Suprapubic skin (tissue), 4 donors: ENCODE data around the gene ATE1.

Experiments
- CTCF ChIP-seq, 2 donors: fragments of 200-600 bp in 1 of 2; fragments of 450-650 bp in 1 of 2; sonication (generic) in 1 of 2; IDR thresholded peaks; one replicate each; pipeline ENCODE4 v1.5.1; 2016 to 2019; ENCODE audit warnings: antibody characterized with exemption in 2 of 2, mild to moderate bottlenecking in 1 of 2, moderate library complexity in 1 of 2
- EP300 ChIP-seq: sonication (generic); formaldehyde crosslinking; IDR thresholded peaks from one replicate; pipeline ENCODE4 v1.6.1; 2017; ENCODE audit warnings: antibody characterized with exemption
- POLR2AphosphoS5 ChIP-seq, 3 donors: sonication (generic); formaldehyde crosslinking; IDR thresholded peaks; one replicate each; pipeline ENCODE4 v1.6.1; 2017; ENCODE audit warnings: antibody characterized with exemption in 3 of 3

DNA sequence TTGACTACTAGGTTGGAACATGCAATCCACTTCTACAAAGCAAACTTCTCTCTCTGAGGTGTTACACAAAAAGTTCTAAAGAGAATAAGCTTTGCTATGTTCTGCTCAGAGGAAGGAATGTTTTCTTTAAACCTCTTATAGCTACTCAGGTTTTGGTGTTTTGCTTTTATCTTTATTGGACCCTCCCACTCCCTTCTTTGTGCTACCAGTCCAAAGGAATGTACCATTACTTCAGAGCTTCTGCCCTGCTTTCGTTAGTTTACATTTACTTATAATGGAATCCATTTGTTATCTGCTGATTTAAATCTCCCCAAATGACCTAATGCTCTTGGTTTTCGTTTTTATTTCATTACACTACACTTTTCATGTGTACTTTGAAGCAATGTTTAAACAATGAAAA, 154.9 kb downstream of the ATE1 start:
- TF ChIP-seq CTCF (IDR thresholded peaks at IDR 0.05) (no peak), POLR2AphosphoS5 (IDR thresholded peaks at IDR 0.05) (no peak), EP300 (no peak)
